MM.1S (cell line): ENCODE measurements around the gene INHBE.

Source experiments
- DNase-seq: peaks from one replicate; pipeline ENCODE4 v3.0.0-alpha.2; 2015
- H2AFZ ChIP-seq: fragments of 300-600 bp; sonication (generic); 2 replicates; pipeline ENCODE4 v1.6.0; 2016; ENCODE audit warnings: antibody characterized with exemption, low read length
- H3F3A ChIP-seq: fragments of 300-600 bp; sonication (generic); 2 replicates; pipeline ENCODE4 v1.6.1; 2016; ENCODE audit warnings: mild to moderate bottlenecking, antibody characterized with exemption, low read length, moderate library complexity, mixed read lengths; ENCODE audit not compliant: insufficient read depth
- H3K27ac ChIP-seq: fragments of 300-600 bp; sonication (generic); 2 replicates; pipeline ENCODE4 v1.5.1; 2016; ENCODE audit warnings: mild to moderate bottlenecking, low read length
- H3K27me3 ChIP-seq: fragments of 300-600 bp; sonication (generic); replicated peaks from 2 replicates; pipeline ENCODE4 v1.6.0; 2016; ENCODE audit warnings: low read length; ENCODE audit not compliant: insufficient read depth
- H3K36me3 ChIP-seq: fragments of 300-600 bp; sonication (generic); replicated peaks from 2 replicates; pipeline ENCODE4 v1.6.1; 2016; ENCODE audit warnings: mild to moderate bottlenecking, low read length, mixed read lengths; ENCODE audit not compliant: insufficient read depth
- H3K4me1 ChIP-seq: fragments of 300-600 bp; sonication (generic); 2 replicates; pipeline ENCODE4 v1.6.1; 2016; ENCODE audit warnings: low read length, mixed read lengths
- H3K4me2 ChIP-seq: fragments of 300-600 bp; sonication (generic); 2 replicates; pipeline ENCODE4 v1.6.0; 2016; ENCODE audit warnings: low read depth, low read length
- H3K4me3 ChIP-seq: fragments of 300-600 bp; sonication (generic); 2 replicates; pipeline ENCODE4 v1.5.1; 2016; ENCODE audit warnings: low read length, mixed read lengths
- H3K79me2 ChIP-seq: fragments of 300-600 bp; sonication (generic); 2 replicates; pipeline ENCODE4 v1.6.1; 2016; ENCODE audit warnings: mixed run types, low read length, mixed read lengths
- H3K9ac ChIP-seq: fragments of 300-600 bp; sonication (generic); 2 replicates; pipeline ENCODE4 v1.6.1; 2016; ENCODE audit warnings: low read length, mixed read lengths
- H3K9me2 ChIP-seq: fragments of 300-600 bp; sonication (generic); replicated peaks from 2 replicates; pipeline ENCODE4 v1.6.1; 2016; ENCODE audit warnings: mild to moderate bottlenecking, low read length, mixed read lengths; ENCODE audit not compliant: insufficient read depth
- H3K9me3 ChIP-seq: fragments of 300-600 bp; sonication (generic); replicated peaks from 2 replicates; pipeline ENCODE4 v1.6.1; 2016; ENCODE audit warnings: mild to moderate bottlenecking, low read length, mixed read lengths; ENCODE audit not compliant: insufficient read depth
- H4K20me1 ChIP-seq: fragments of 300-600 bp; sonication (generic); 2 replicates; pipeline ENCODE4 v1.6.1; 2016; ENCODE audit warnings: mild to moderate bottlenecking, low read length, moderate library complexity, mixed read lengths; ENCODE audit not compliant: insufficient read depth
- EZH2 ChIP-seq: fragments of 300-600 bp; sonication (generic); optimal IDR thresholded peaks from 2 replicates; pipeline ENCODE3; 2017; ENCODE audit warnings: low read depth, mild to moderate bottlenecking, antibody characterized with exemption, low read length, mixed read lengths
- EZH2phosphoT487 ChIP-seq: fragments of 300-600 bp; sonication (generic); IDR thresholded peaks from 2 replicates; pipeline ENCODE4 v1.6.1; 2018; ENCODE audit warnings: antibody characterized with exemption, low read length
- TF ChIP-seq, protein P1 (sequence below): fragments of 300-600 bp; sonication (generic); IDR thresholded peaks from 2 replicates; pipeline ENCODE4 v1.5.1; 2016; ENCODE audit warnings: antibody characterized with exemption, low read length, mixed read lengths

INHBE gene

DNA sequence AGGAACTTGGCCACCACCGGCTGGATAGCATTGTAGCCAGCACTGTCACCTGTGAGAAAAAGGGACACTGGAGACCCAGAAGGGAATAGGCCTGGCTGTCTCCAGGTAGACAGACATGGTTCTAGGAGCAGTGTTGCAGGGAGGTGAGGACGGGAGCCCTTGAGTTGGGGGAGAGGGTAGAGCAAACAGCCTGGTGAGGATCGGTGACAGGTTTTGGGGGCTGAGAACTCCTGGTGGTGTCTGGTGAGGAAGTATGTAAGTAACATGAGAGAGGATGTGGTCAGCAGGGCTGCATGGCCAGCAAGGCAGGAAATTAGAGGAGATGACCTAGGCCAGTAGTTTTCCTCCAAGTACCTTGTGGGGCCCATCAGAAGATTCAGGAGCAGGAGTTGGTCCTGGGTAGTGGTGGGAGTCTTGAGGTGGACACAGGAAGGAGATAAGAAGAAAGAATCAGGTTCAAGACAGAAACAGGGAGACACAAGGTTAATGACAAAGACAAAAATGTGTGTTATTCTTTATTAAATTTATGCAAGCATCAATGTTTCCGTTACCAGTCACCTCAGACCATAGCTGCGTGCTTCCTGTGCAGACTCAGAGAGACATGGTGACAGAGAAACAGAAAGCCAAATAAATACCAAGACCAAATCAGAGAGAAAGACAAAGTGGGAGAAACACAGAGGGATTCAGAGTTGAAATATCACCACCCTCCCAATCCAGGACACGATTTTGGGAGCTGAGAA, 24.4 kb downstream of the INHBE start, which contains the start of gene ARHGAP9:
ARHGAP9 (minus strand) TSS at position 491 of the 740 bp plus-strand sequence; CDS start at position 31, 460 bp downstream.
- H3K4me3 ChIP-seq, result no peak within 1 kb of the TSS
- H3K79me2 ChIP-seq, result no peaks in the 10 kb centered on the region
- no peaks in the 10 kb centered on the region for H4K20me1 ChIP-seq
- no peak for DNase-seq
- H3K4me1 ChIP-seq, result peaks cover 8% of the 10 kb centered on the region; the same call in 1 of the 2 replicates
- H3K27me3 ChIP-seq, result no peaks in the 10 kb centered on the region
- no peaks in the 10 kb centered on the region for H3K9me2 ChIP-seq
- no peaks in the 10 kb centered on the region for H3F3A ChIP-seq
- TF ChIP-seq EZH2 (no peak), EZH2phosphoT487 (no peak)
- TF ChIP-seq, protein P1, sequence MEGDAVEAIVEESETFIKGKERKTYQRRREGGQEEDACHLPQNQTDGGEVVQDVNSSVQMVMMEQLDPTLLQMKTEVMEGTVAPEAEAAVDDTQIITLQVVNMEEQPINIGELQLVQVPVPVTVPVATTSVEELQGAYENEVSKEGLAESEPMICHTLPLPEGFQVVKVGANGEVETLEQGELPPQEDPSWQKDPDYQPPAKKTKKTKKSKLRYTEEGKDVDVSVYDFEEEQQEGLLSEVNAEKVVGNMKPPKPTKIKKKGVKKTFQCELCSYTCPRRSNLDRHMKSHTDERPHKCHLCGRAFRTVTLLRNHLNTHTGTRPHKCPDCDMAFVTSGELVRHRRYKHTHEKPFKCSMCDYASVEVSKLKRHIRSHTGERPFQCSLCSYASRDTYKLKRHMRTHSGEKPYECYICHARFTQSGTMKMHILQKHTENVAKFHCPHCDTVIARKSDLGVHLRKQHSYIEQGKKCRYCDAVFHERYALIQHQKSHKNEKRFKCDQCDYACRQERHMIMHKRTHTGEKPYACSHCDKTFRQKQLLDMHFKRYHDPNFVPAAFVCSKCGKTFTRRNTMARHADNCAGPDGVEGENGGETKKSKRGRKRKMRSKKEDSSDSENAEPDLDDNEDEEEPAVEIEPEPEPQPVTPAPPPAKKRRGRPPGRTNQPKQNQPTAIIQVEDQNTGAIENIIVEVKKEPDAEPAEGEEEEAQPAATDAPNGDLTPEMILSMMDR, result no peak
- H3K9me3 ChIP-seq, result no peaks in the 10 kb centered on the region
- no peak within 1 kb of the TSS for H2AFZ ChIP-seq
- H3K4me2 ChIP-seq, result no peak within 1 kb of the TSS
- no peaks in the 10 kb centered on the region for H3K36me3 ChIP-seq
- H3K9ac ChIP-seq, result no peak within 1 kb of the TSS
- no peak within 1 kb of the TSS for H3K27ac ChIP-seq

DNA sequence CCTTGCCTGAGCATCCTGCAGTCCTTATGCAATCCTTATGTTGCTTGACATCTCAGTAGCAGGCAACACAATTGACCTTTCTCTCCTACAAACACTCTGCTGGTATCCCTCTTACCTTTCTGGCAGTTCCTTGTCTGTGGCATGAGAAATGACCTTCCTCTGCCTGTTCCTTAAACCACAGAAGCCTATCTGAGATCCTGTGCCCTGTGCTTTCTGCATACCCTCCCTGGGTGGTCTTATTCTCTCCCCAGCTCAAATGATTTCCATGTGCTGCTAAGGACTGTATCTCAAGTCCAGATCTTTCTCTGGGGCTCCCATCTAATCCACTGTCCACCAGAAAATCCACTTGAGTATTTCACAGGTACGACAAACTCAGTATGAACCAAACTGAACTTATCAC, 26.6 kb downstream of the INHBE start:
- H3K4me3 ChIP-seq, result no peak overlapping the region
- no peaks in the 10 kb centered on the region for H3K27me3 ChIP-seq
- no peak overlapping the region for H2AFZ ChIP-seq
- no peaks in the 10 kb centered on the region for H3K9me2 ChIP-seq
- no peaks in the 10 kb centered on the region for H3K9me3 ChIP-seq
- H4K20me1 ChIP-seq, result no peaks in the 10 kb centered on the region
- H3F3A ChIP-seq, result no peaks in the 10 kb centered on the region
- H3K27ac ChIP-seq, result no peak overlapping the region
- H3K4me2 ChIP-seq, result no peak overlapping the region
- TF ChIP-seq, protein P1, result no peak
- TF ChIP-seq EZH2, result no peak
- no peak for TF ChIP-seq EZH2phosphoT487
- peaks cover 8% of the 10 kb centered on the region; the same call in 1 of the 2 replicates for H3K4me1 ChIP-seq
- H3K36me3 ChIP-seq, result no peaks in the 10 kb centered on the region
- H3K9ac ChIP-seq, result no peak overlapping the region
- H3K79me2 ChIP-seq, result no peaks in the 10 kb centered on the region
- no peak for DNase-seq

DNA sequence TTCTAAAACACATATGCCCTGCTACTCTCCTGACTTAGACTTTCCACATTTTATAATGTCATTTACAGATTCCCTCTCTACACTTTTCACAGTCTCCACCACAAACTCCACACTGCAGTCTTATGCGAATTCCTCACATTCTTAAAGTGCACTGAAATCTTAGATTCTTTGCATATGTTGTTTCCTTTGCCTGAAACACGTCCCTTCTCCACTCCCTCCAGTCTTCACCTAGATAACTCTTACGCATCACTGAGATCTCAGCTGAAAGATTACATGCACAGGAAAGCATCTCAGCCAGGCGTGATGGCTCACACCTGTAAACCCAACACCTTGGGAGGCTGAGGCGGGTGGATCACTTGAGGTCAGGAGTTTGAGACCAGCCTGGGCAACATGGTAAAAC, 28.4 kb downstream of the INHBE start:
- 0 out of 2 replicates have a peak, but pooled peaks cover 4% of the 10 kb centered on the region for H3F3A ChIP-seq
- no peak for DNase-seq
- no peak overlapping the region for H2AFZ ChIP-seq
- H3K9me2 ChIP-seq, result no peaks in the 10 kb centered on the region
- H3K9ac ChIP-seq, result no peak overlapping the region
- no peak overlapping the region for H3K27ac ChIP-seq
- no peaks in the 10 kb centered on the region for H4K20me1 ChIP-seq
- peaks cover 11% of the 10 kb centered on the region for H3K79me2 ChIP-seq
- no peaks in the 10 kb centered on the region for H3K27me3 ChIP-seq
- 0 out of 2 replicates have a peak, but pooled peaks cover 3% of the 10 kb centered on the region for H3K4me1 ChIP-seq
- H3K4me2 ChIP-seq, result no peak overlapping the region
- H3K4me3 ChIP-seq, result no peak overlapping the region
- H3K9me3 ChIP-seq, result no peaks in the 10 kb centered on the region
- no peaks in the 10 kb centered on the region for H3K36me3 ChIP-seq
- TF ChIP-seq, protein P1, result no peak
- TF ChIP-seq EZH2phosphoT487, result no peak
- no peak for TF ChIP-seq EZH2
